ENCODE results near the gene SERPINB12. TPM values are rescaled to one million over a fixed set of nuclear protein-coding genes. Genes with fewer than 3 reads are reported as not detected.

The SERPINB12 gene
- total RNA-seq, 4 donors from 2014 or later, result 0.76 to 13.2 (median 1.5) TPM; not detected in 1

- WGBS, 2 donors, result 11 to 25% methylated on average over 3 of the region's 3 CpGs
Measured at GRCh38 chr18:63508596-63508995, 33.6 kb upstream of the SERPINB12 start.

GRCh38 chr18:63511285-63511684 is 30.9 kb upstream of the SERPINB12 start:
- WGBS, 2 donors, result 21 to 27% methylated on average over 5 to 7 of the region's 7 CpGs
- Histone ChIP-seq H3K36me3 (no peaks in the 10 kb centered on the region), H3K4me3 (no peak overlapping the region), H3K9me3 (no peaks in the 10 kb centered on the region), H3K4me1 (peaks cover 0 to 19% (median 0%) of the 10 kb centered on the region in 3 donors), H3K27ac (no peak overlapping the region), H3K27me3 (no peaks in the 10 kb centered on the region)
- intact Hi-C loops (cut with DNase I), result loop anchor here (10.0 kb wide), 1 partner anchor 234 kb away; no protein-coding TSS in a partner anchor
- no peak for TF ChIP-seq POLR2A (IDR thresholded peaks at IDR 0.05)
- TF ChIP-seq CTCF (IDR thresholded peaks at IDR 0.05), result peak in 5 of 6 experiments; percentile 36 to 74 (median 44)
- DNase-seq, result no peak

More at GRCh38 chr18:63508596-63508995, 33.6 kb upstream of the SERPINB12 start:
- no peaks in the 10 kb centered on the region for H3K9me3 ChIP-seq
- no peak overlapping the region for H3K4me3 ChIP-seq
- peaks cover 0 to 15% (median 0%) of the 10 kb centered on the region in 3 donors for H3K36me3 ChIP-seq
- no peak for DNase-seq
- H3K27ac ChIP-seq, result peak overlapping the region in 2 of 4 donors; percentile 34 to 35
- H3K27me3 ChIP-seq, result no peaks in the 10 kb centered on the region
- peaks cover 0 to 19% (median 0%) of the 10 kb centered on the region in 3 donors for H3K4me1 ChIP-seq
- intact Hi-C loops (cut with DNase I), result no loop called here
- TF ChIP-seq CTCF (IDR thresholded peaks at IDR 0.05) (no peak), POLR2A (IDR thresholded peaks at IDR 0.05) (no peak)

GRCh38 chr18:63514326-63514725 is 27.8 kb upstream of the SERPINB12 start:
- 63 to 84% methylated on average over 6 of the region's 6 CpGs for WGBS, 2 donors
- intact Hi-C loops (cut with DNase I), result loop anchor here (10.0 kb wide), 1 partner anchor 230 kb away; no protein-coding TSS in a partner anchor
- no peak overlapping the region for H3K4me3 ChIP-seq
- H3K27me3 ChIP-seq, result no peaks in the 10 kb centered on the region
- H3K4me1 ChIP-seq, result peaks cover 0 to 20% (median 0%) of the 10 kb centered on the region in 3 donors
- no peaks in the 10 kb centered on the region for H3K9me3 ChIP-seq
- DNase-seq, result no peak
- no peaks in the 10 kb centered on the region for H3K36me3 ChIP-seq
- TF ChIP-seq CTCF (IDR thresholded peaks at IDR 0.05) (no peak), POLR2A (IDR thresholded peaks at IDR 0.05) (no peak)
- H3K27ac ChIP-seq, result no peak overlapping the region

GRCh38 chr18:63514888-63515678 is 27.1 kb upstream of the SERPINB12 start:
- no peak for DNase-seq
- TF ChIP-seq CTCF (IDR thresholded peaks at IDR 0.05) (peak in 3 of 6 experiments; percentile 8 to 24 (median 14)), POLR2A (IDR thresholded peaks at IDR 0.05) (no peak)
- Histone ChIP-seq H3K27me3 (no peaks in the 10 kb centered on the region), H3K9me3 (no peaks in the 10 kb centered on the region), H3K4me3 (no peak overlapping the region), H3K27ac (no peak overlapping the region), H3K4me1 (peaks cover 0 to 28% (median 0%) of the 10 kb centered on the region in 3 donors), H3K36me3 (no peaks in the 10 kb centered on the region)
- intact Hi-C loops (cut with DNase I), result loop anchor here (10.0 kb wide), 1 partner anchor 230 kb away; no protein-coding TSS in a partner anchor
- WGBS, 2 donors, result 65 to 66% methylated on average over 9 of the region's 9 CpGs

GRCh38 chr18:63515801-63516200 is 26.4 kb upstream of the SERPINB12 start:
- WGBS, 2 donors, result 62 to 71% methylated on average over 1 of the region's 1 CpG
- H3K27me3 ChIP-seq, result no peaks in the 10 kb centered on the region
- TF ChIP-seq POLR2A (IDR thresholded peaks at IDR 0.05) (no peak), CTCF (IDR thresholded peaks at IDR 0.05) (no peak)
- intact Hi-C loops (cut with DNase I), result loop anchor here (10.0 kb wide), 1 partner anchor 229 kb away; no protein-coding TSS in a partner anchor
- H3K36me3 ChIP-seq, result no peaks in the 10 kb centered on the region
- DNase-seq, result no peak
- no peaks in the 10 kb centered on the region for H3K9me3 ChIP-seq
- peaks cover 0 to 35% (median 0%) of the 10 kb centered on the region in 3 donors for H3K4me1 ChIP-seq
- no peak overlapping the region for H3K4me3 ChIP-seq
- H3K27ac ChIP-seq, result no peak overlapping the region
